T-helper 1 cell (primary cell): ENCODE measurements around the gene HOXD12.
A peak's percentile ranks its signal among the peaks of the same experiment; 100 is the strongest.

Experiments
- DNase-seq, 5 donors: peaks; one replicate each; pipeline ENCODE4 v3.0.0-alpha.2; 2012 to 2020

HOXD12 gene

GRCh38 chr2:176122683-176123410 is 23.3 kb downstream of the HOXD12 start, which contains the start of gene HOXD9:
TSS of gene HOXD9 (plus strand) at chr2:176122719. CDS start at chr2:176122769, 50 bp downstream.
- no peak for DNase-seq

DNA sequence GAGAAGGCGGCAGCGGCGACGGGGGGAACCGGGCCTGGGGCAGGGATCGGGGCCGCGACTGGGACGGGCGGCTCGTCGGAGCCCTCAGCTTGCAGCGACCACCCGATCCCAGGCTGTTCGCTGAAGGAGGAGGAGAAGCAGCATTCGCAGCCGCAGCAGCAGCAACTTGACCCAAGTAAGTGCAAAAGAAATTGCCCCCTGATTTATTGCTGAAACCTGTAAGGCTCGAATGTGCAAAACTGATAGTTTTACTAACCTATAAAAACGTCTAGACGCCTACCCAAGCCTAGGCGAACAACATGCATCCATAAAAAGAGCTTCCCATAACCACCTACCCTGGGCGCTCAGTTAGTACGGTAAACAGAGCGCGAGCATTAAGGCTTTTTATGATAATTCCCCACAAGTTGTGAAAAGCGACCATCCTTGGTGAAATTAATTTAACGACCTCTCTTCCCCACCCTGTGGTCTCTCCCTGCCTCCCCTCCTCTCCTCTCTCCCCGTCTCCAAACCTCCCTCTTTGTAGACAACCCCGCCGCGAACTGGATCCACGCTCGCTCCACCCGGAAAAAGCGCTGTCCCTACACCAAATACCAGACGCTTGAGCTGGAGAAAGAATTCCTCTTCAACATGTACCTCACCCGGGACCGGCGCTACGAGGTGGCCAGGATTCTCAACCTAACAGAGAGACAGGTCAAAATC is 24.0 kb downstream of the HOXD12 start:
- DNase-seq, result no peak

- DNase-seq, result no peak
Measured at GRCh38 chr2:176124110-176124946, 24.7 kb downstream of the HOXD12 start.

GRCh38 chr2:176124947-176125771 is 25.6 kb downstream of the HOXD12 start:
- no peak for DNase-seq

DNA sequence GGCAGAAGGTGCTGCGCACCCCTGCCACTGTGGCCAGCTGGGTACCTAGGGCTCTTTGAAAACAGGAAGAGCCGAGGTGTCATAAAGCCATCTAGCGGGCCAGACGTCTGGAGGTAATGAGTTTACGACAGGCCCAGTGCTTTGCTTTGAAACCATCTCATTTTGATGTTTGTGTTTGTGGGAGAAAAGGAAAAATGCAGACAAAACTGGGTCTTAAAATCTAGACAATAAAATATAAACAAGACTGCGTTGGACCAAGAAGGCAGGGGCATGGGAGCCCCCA is 26.1 kb downstream of the HOXD12 start:
- no peak for DNase-seq

DNA sequence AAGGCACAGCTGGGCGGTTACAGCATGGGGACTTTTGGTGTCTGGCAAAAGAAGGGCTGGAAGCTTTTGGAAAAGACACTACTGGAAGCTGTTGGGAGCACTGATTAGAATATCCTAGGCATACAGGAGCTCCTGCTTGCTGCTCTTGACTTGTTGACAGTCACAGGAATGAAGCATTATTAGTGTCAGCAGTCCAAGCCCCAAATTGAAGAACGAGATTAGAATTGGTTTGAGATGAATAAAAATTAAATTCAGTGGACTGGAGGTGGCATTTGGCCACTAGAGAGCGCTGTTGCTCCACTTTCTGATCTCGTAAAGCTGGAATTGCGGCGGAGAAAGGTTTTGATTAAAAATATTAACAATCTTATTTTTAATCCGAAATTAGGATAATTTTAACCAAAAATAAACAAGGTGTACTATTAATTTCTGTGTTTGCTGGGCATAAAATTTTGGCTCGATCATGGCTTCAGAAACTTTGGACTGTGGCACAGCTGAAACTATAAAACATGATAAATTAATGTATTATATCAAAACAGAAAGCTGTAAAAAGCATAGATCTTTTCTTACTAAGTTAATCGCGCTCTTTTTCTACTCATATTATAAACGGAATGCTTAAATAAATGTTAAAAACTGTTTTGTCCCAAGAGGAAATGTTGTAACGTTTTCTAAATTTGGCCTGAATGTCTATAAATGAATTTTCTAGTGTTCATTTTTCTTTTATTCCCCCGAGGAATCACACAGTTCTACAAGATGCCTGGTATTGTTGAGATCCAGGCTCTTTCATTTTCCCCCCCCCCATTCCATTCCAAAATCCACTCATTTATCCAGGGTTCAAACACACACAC is 27.6 kb downstream of the HOXD12 start:
- peak in 4 of 5 donors; percentile 32 to 73 (median 50) for DNase-seq

DNA sequence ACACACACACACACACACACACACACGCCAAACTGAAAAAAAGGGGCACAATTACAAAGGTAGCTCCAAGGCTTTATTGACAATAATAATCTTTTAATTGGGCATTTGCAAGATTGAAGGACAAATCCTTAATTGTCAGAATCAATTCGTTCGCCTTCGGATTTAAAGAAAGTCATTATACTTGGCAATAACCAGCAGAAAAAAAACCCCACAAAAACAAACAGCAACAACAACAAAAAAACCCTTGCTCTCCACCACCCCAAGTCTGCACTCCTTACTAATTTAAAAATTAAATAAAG is 28.1 kb downstream of the HOXD12 start:
- no peak for DNase-seq

GRCh38 chr2:176128172-176128981 is 28.8 kb downstream of the HOXD12 start:
- DNase-seq, result no peak

GRCh38 chr2:176128982-176129796 is 29.6 kb downstream of the HOXD12 start, which contains the start of gene HOXD8:
TSS of gene HOXD8 (plus strand) at chr2:176129705. CDS start at chr2:176130367, 662 bp downstream.
- no peak for DNase-seq

DNA sequence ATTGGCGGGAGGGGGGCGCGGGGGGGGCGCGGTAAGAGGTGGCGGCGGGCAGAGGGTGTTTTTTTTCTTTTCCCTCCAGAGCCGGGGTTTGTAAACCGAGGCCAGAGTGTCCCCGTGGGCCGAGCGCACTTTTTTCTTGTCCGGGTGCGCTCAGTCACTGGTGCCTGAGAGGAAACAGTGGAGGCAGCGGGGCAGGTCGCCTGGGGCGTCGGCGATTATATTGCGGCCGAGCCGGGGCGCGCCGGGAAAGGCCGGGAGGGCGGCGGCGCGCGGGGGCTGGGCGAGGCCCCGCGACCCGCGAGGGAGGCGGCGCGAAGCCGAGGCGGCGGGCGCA is 30.2 kb downstream of the HOXD12 start:
- no peak for DNase-seq

GRCh38 chr2:176130147-176130956 is 30.8 kb downstream of the HOXD12 start:
- DNase-seq, result no peak

DNA sequence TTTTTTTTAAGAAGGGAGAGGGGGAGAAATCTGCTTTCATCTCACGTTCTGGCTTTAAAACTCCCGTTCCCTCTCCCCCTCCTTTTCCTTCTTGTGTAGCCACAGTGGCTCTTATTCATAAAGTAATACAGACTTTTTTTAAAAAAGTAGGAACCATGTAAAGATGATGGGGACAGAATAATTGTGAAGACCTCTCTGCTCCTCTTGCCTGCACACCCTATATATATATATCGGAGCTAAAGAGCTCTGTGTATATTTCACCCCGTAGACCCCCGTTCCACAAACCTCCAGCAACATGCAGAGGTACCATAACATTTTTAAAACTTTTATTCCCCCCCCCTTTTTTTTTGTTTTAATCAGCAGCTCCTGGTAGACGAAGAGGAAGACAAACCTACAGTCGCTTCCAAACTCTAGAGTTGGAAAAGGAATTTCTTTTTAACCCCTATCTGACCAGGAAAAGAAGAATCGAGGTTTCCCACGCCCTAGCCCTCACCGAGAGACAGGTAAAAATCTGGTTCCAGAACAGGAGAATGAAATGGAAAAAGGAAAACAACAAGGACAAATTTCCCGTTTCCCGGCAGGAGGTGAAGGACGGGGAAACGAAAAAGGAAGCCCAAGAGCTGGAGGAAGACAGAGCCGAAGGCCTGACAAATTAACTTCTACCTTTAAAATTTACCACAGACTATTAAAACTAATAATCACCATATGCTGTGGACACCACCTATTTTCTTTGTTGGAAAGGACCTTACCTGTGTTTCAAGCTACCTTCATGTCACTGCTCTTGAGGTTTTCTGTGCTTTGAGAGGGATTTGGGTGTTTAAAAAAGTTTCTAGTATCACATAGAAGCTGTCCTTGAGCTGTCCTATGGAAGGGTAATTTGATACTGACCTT is 31.6 kb downstream of the HOXD12 start:
- DNase-seq, result no peak

DNA sequence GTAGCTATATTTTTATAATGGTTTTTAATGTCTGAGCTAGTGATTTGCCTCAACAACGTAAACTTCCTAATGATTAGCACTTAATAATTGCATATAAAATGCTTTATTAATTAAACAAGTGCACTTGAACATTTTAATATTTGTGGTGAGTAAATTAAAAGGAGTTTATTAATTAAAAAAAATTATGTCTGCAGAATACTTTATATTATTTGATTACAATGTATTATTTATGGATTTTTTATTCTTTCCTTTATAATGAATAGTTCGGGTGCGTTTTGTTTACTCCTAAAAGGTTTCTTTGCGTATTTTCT is 32.2 kb downstream of the HOXD12 start:
- no peak for DNase-seq

- DNase-seq, result peak in 1 of 5 donors; percentile 29
Measured at GRCh38 chr2:176132205-176133171, 32.9 kb downstream of the HOXD12 start.

- no peak for DNase-seq
Measured at GRCh38 chr2:176133389-176133788, 33.8 kb downstream of the HOXD12 start.

GRCh38 chr2:176134035-176134434 is 34.4 kb downstream of the HOXD12 start:
- no peak for DNase-seq

- no peak for DNase-seq
Measured at GRCh38 chr2:176135035-176135440, 35.4 kb downstream of the HOXD12 start.
